Measurements from ENCODE around the gene GLCCI1. TPM values are rescaled to one million over a fixed set of nuclear protein-coding genes. Genes with fewer than 3 reads are reported as not detected.
A peak's percentile ranks its signal among the peaks of the same experiment; 100 is the strongest.

GLCCI1 gene
- polyA plus RNA-seq, 12 donors = 11.7 to 22.3 (median 16.9) TPM; not detected in 1

- DNase-seq = no peak
Observed at GRCh38 chr7:7959979-7960670, 8.5 kb upstream of the GLCCI1 start.

- no peak for DNase-seq
Observed at GRCh38 chr7:7962851-7963250, 5.7 kb upstream of the GLCCI1 start.

- no peak for DNase-seq
Observed at GRCh38 chr7:7964250-7964649, 4.3 kb upstream of the GLCCI1 start.

- no peak for DNase-seq
Observed at GRCh38 chr7:7964691-7965090, 3.9 kb upstream of the GLCCI1 start.

- no peak for DNase-seq
Observed at GRCh38 chr7:7965301-7965700, 3.3 kb upstream of the GLCCI1 start.

- DNase-seq = no peak
Observed at GRCh38 chr7:7966141-7966734, 2.4 kb upstream of the GLCCI1 start.

GRCh38 chr7:7967886-7968543 lies 581 bp upstream of the GLCCI1 start:
- no peak for DNase-seq

GRCh38 chr7:7969306-7970236 lies 975 bp downstream of the GLCCI1 start:
- peak; percentile 48 for DNase-seq

- no peak for DNase-seq
Observed at GRCh38 chr7:7970237-7970530, 1.6 kb downstream of the GLCCI1 start.

- peak; percentile 25 for DNase-seq
Observed at GRCh38 chr7:7970531-7971307, 2.1 kb downstream of the GLCCI1 start.

- no peak for DNase-seq
Observed at GRCh38 chr7:7971308-7972040, 2.9 kb downstream of the GLCCI1 start.

- no peak for DNase-seq
Observed at GRCh38 chr7:7972128-7972527, 3.5 kb downstream of the GLCCI1 start.

- DNase-seq = no peak
Observed at GRCh38 chr7:7972922-7973594, 4.5 kb downstream of the GLCCI1 start.

GRCh38 chr7:7976677-7977076 lies 8.1 kb downstream of the GLCCI1 start:
- no peak for DNase-seq

GRCh38 chr7:7977774-7978173 lies 9.2 kb downstream of the GLCCI1 start:
- no peak for DNase-seq

GRCh38 chr7:7978860-7979259 lies 10.3 kb downstream of the GLCCI1 start:
- DNase-seq = no peak

GRCh38 chr7:7979558-7979957 lies 11.0 kb downstream of the GLCCI1 start:
- no peak for DNase-seq

- DNase-seq = no peak
Observed at GRCh38 chr7:7980134-7980533, 11.5 kb downstream of the GLCCI1 start.

GRCh38 chr7:7982904-7983303 lies 14.3 kb downstream of the GLCCI1 start:
- no peak for DNase-seq

GRCh38 chr7:7984424-7984823 lies 15.8 kb downstream of the GLCCI1 start:
- DNase-seq = no peak
